Measurements from ENCODE around the gene RPS10.

- no peak for TF ChIP-seq GATA2 (IDR thresholded peaks at IDR 0.05; ENCODE audit: low read depth, low read length)
- TF ChIP-seq GATA3 (IDR thresholded peaks at IDR 0.05; ENCODE audit: low read depth, low read length) = no peak
These were observed 44.8 kb downstream of the RPS10 start for GRCh38 chr6:34381081-34381480.

Data from SH-SY5Y (cell line).